ENCODE data around the gene HNRNPH1. TPM values are rescaled to one million over a fixed set of nuclear protein-coding genes. Genes with fewer than 3 reads are reported as not detected.

Gene HNRNPH1
- total RNA-seq, 1 donor from 2014 or later = 325 TPM

DNA sequence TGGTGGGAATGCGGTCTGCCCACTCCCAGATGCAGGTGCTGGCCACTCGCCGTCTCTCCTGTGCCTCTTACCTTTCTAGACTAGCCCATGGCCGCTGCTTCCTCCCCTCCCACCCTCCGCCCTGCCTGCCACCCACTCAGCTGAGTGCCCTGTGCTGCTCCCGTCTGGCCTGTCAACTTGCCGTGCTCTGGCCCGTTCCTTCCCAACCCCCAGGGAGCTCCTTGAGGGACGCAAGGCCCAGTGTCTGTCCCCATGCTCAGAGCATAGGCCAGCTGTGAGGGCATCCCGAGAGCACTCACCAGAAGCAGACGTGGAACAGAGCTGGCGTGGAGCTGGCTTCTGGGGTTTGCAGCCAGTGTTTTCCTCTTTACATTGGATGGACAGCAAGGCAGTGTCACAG is 20.2 kb downstream of the HNRNPH1 start:
- Histone ChIP-seq H3K36me3 (ENCODE audit: control insufficient read depth, insufficient read depth, low read length) (peaks cover 9% of the 10 kb centered on the region), H3K27me3 (ENCODE audit: control insufficient read depth, insufficient read depth, low read length) (no peaks in the 10 kb centered on the region), H3K4me3 (ENCODE audit: low read depth, low read length) (no peak overlapping the region)
- TF ChIP-seq, protein P1, sequence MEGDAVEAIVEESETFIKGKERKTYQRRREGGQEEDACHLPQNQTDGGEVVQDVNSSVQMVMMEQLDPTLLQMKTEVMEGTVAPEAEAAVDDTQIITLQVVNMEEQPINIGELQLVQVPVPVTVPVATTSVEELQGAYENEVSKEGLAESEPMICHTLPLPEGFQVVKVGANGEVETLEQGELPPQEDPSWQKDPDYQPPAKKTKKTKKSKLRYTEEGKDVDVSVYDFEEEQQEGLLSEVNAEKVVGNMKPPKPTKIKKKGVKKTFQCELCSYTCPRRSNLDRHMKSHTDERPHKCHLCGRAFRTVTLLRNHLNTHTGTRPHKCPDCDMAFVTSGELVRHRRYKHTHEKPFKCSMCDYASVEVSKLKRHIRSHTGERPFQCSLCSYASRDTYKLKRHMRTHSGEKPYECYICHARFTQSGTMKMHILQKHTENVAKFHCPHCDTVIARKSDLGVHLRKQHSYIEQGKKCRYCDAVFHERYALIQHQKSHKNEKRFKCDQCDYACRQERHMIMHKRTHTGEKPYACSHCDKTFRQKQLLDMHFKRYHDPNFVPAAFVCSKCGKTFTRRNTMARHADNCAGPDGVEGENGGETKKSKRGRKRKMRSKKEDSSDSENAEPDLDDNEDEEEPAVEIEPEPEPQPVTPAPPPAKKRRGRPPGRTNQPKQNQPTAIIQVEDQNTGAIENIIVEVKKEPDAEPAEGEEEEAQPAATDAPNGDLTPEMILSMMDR (IDR thresholded peaks at IDR 0.05; ENCODE audit: insufficient read depth, low read length, poor library complexity, severe bottlenecking) = no peak
- DNase-seq (ENCODE audit: low read depth) = no peak

DNA sequence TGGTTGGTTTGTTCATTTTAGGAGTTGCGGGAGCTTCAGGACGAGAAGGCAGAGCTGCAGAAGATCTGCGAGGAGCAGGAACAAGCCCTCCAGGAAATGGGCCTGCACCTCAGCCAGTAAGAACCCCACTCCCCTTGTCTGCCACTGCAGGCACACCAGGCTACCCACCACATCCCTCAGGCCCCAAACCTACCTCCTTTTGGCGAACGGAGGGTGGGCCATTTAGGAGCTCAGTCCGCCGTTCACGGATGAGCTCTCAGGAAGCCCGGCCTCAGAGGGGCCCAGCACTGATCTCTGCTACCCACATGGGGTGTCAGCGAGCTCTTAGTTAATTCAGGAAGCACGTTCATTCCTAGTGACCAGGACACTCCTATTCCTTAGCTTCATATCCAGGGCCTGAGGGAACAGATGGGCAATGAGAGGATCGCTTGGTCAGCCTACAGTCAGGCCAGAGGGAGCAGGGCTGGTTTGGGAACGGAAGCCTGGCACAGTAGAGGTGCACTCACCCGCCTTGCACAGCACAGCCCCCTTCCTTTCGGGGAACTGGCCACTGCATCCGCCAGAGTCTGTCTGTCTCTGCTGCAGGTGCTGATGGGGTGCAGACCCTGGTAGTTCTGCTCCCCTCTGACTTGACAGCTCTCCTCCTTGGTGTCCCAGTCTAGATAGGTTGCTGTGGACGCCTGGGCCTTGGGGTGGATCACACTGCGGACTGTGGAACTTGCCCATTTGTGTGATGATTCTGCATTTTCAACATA is 21.4 kb downstream of the HNRNPH1 start:
- H3K27me3 ChIP-seq (ENCODE audit: control insufficient read depth, insufficient read depth, low read length) = no peaks in the 10 kb centered on the region
- TF ChIP-seq, protein P1 (IDR thresholded peaks at IDR 0.05; ENCODE audit: insufficient read depth, low read length, poor library complexity, severe bottlenecking) = no peak
- H3K4me3 ChIP-seq (ENCODE audit: low read depth, low read length) = no peak overlapping the region
- DNase-seq (ENCODE audit: low read depth) = no peak
- H3K36me3 ChIP-seq (ENCODE audit: control insufficient read depth, insufficient read depth, low read length) = peaks cover 7% of the 10 kb centered on the region

- TF ChIP-seq, protein P1 (IDR thresholded peaks at IDR 0.05; ENCODE audit: insufficient read depth, low read length, poor library complexity, severe bottlenecking) = no peak
- Histone ChIP-seq H3K4me3 (ENCODE audit: low read depth, low read length) (no peak overlapping the region), H3K36me3 (ENCODE audit: control insufficient read depth, insufficient read depth, low read length) (peaks cover 7% of the 10 kb centered on the region), H3K27me3 (ENCODE audit: control insufficient read depth, insufficient read depth, low read length) (no peaks in the 10 kb centered on the region)
- DNase-seq (ENCODE audit: low read depth) = no peak
Observed at GRCh38 chr5:179599973-179600372, 23.5 kb downstream of the HNRNPH1 start.

DNA sequence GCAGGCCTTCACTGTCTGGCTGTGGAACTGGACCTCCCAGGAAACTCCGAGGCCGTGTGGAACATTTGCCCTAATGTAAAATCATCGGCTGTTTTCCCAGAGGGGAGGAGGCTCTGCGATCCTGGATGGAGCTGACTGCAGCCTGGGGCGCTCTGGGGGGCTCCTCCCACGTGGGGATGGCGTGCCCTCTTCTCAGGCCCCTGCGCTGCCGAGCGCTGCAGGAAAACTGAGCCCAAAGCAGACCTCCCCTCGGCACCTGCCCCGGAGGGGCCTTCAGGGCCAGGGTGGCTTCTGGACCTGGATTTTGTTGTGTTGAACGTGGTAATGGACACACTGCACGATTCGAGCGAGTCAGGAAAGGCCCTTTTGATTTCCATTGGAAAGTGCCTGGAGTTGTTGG is 23.9 kb downstream of the HNRNPH1 start:
- H3K36me3 ChIP-seq (ENCODE audit: control insufficient read depth, insufficient read depth, low read length) = peaks cover 7% of the 10 kb centered on the region
- TF ChIP-seq, protein P1 (IDR thresholded peaks at IDR 0.05; ENCODE audit: insufficient read depth, low read length, poor library complexity, severe bottlenecking) = no peak

DNA sequence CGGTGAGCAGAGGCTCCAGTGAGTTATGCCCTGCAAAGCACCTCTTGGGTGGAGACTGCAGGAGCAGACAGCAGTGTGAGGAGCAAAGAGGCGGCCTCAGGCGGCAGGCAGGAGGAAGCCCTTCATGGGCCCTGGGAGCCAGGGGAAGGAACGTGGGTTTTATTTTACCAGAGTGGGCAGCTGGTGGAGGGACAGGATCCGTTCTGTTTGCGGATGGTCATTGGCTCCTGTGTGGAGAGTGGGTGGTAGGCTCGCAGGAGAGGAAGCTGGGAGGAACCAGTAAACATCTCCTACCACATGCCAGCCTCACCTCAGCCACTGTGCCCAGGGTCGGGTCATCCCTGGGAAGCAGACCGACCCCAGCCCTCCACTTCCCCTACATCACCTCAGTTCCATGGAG is 24.4 kb downstream of the HNRNPH1 start:
- H3K36me3 ChIP-seq (ENCODE audit: control insufficient read depth, insufficient read depth, low read length) = peaks cover 7% of the 10 kb centered on the region
- TF ChIP-seq, protein P1 (IDR thresholded peaks at IDR 0.05; ENCODE audit: insufficient read depth, low read length, poor library complexity, severe bottlenecking) = no peak
- no peak for DNase-seq (ENCODE audit: low read depth)
- H3K4me3 ChIP-seq (ENCODE audit: low read depth, low read length) = no peak overlapping the region
- H3K27me3 ChIP-seq (ENCODE audit: control insufficient read depth, insufficient read depth, low read length) = no peaks in the 10 kb centered on the region

More for the DNA sequence above, 23.9 kb downstream of the HNRNPH1 start:
- Histone ChIP-seq H3K4me3 (ENCODE audit: low read depth, low read length) (no peak overlapping the region), H3K27me3 (ENCODE audit: control insufficient read depth, insufficient read depth, low read length) (no peaks in the 10 kb centered on the region)
- DNase-seq (ENCODE audit: low read depth) = no peak

DNA sequence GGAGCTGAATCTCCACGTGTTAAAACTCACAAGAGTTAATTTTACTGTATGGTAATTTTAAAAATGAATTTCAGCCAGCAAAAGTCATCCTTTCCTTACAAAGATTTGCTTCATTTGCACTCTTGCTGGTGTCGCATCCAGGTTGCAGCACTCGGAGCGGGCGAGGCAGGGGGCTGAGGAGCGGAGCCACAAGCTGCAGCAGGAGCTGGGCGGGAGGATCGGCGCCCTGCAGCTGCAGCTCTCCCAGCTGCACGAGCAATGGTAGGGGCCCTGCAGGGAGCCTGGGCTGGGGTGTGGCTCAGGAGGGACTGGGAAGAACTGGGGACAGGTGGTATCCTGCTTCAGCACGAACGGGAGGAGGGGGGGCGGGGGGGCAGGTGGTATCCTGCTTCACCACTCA is 27.1 kb downstream of the HNRNPH1 start:
- TF ChIP-seq, protein P1 (IDR thresholded peaks at IDR 0.05; ENCODE audit: insufficient read depth, low read length, poor library complexity, severe bottlenecking) = no peak
- DNase-seq (ENCODE audit: low read depth) = no peak
- no peak overlapping the region for H3K4me3 ChIP-seq (ENCODE audit: low read depth, low read length)
- H3K27me3 ChIP-seq (ENCODE audit: control insufficient read depth, insufficient read depth, low read length) = no peaks in the 10 kb centered on the region
- H3K36me3 ChIP-seq (ENCODE audit: control insufficient read depth, insufficient read depth, low read length) = peaks cover 6% of the 10 kb centered on the region

Measured in kidney epithelial cell (primary cell).